T-helper 2 cell treated with Interferon-gamma antibody and Interleukin-4, amounts not matched to agents 5 μg/mL and 100 μg/mL, for 36 hours (primary cell): ENCODE measurements around the gene SPRR2D.
"Not testable (repeated sequence)": the region's sequence is repeated elsewhere in the genome, so short reads cannot be mapped to it uniquely, and the experiment has no call there.

Experiments
- DNase-seq: peaks from one replicate; pipeline ENCODE4 v3.0.0; 2021; ENCODE audit warnings: low spot score
- H3K27ac Mint-ChIP-seq: one replicate; pipeline ENCODE4 v1.8.0; 2021; ENCODE audit warnings: mild to moderate bottlenecking, mixed read lengths
- H3K27me3 Mint-ChIP-seq: one replicate; pipeline ENCODE4 v1.8.0; 2021; ENCODE audit warnings: low read depth, mixed read lengths
- H3K36me3 Mint-ChIP-seq: one replicate; pipeline ENCODE4 v1.8.0; 2021; ENCODE audit warnings: low read depth, mixed read lengths
- H3K4me1 Mint-ChIP-seq: one replicate; pipeline ENCODE4 v1.8.0; 2021; ENCODE audit warnings: low read depth, mixed read lengths
- H3K4me3 Mint-ChIP-seq: one replicate; pipeline ENCODE4 v1.8.0; 2022; ENCODE audit warnings: mild to moderate bottlenecking, moderate library complexity, mixed read lengths
- H3K9me3 Mint-ChIP-seq: one replicate; pipeline ENCODE4 v1.8.0; 2021; ENCODE audit warnings: mixed read lengths

Gene SPRR2D

DNA sequence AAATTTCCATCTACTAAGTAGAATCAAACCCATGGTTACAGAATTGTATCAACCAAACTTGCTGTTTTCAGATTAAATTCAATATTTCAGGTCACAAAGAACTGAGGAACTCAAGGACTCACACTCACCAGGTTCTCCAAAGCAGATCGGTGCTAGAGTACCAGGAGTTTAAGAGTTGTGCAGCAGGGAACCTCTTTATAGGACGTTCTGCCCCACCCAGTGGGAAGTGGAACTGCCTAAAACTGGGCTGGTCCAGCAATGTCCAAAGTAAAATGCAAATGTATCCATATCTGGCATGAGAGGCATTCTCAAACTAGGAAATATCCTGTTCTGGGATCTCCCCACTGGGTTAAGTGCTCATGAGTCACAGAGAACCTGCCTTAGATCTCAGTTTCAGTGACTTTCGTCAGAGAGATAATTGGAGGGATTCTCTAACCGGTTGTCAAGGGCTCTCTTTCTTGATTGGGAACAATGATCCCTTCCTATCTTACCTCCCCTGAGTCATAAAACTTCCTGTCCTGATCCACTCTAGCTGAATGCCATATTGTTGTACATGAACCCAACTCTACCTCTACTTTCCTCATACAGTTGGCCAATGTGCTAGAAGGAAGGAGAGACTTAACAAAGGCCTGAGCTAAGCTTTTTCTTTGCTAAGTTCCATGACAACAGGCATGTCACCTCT, at the start of gene SPRR2D:
TSS of gene SPRR2D (minus strand) at position 171 of the 682 bp plus-strand sequence. CDS start 774 bp downstream, outside the sequence.
- H3K4me3 Mint-ChIP-seq = no peak within 1 kb of the TSS
- DNase-seq = no peak
- no peaks in the 10 kb centered on the region for H3K36me3 Mint-ChIP-seq
- no peaks in the 10 kb centered on the region for H3K4me1 Mint-ChIP-seq
- H3K27me3 Mint-ChIP-seq = peaks cover 9% of the 10 kb centered on the region
- H3K9me3 Mint-ChIP-seq = no peaks in the 10 kb centered on the region
- no peak within 1 kb of the TSS for H3K27ac Mint-ChIP-seq

DNA sequence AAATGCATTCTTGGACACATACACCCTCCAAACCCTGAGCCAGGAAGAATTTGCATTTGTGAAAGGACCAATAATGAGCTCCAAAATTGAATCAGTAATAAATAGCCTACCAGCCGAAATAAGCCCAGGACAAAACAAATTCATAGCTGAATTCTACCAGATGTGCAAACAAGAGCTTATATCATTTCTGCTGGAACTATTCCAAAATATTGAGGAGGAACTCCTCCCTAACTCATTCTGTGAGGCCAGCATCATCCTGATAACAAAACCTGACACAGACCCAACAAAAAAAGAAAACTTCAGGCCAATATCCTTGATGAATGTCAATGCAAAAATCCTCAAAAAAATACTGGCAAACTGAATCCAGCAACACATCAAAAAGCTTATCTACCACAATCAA, 46.7 kb upstream of the SPRR2D start:
- Mint-ChIP-seq H3K27me3 (peaks cover 2% of the 10 kb centered on the region), H3K9me3 (no peaks in the 10 kb centered on the region), H3K27ac (no peak overlapping the region), H3K4me3 (no peak overlapping the region), H3K36me3 (no peaks in the 10 kb centered on the region), H3K4me1 (no peaks in the 10 kb centered on the region)
- DNase-seq = no peak

- no peak overlapping the region for H3K27ac Mint-ChIP-seq
- DNase-seq = no peak
- H3K9me3 Mint-ChIP-seq = no peaks in the 10 kb centered on the region
- no peaks in the 10 kb centered on the region for H3K27me3 Mint-ChIP-seq
- H3K4me3 Mint-ChIP-seq = no peak overlapping the region
- H3K4me1 Mint-ChIP-seq = no peaks in the 10 kb centered on the region
- no peaks in the 10 kb centered on the region for H3K36me3 Mint-ChIP-seq
These were observed 40.8 kb upstream of the SPRR2D start for GRCh38 chr1:153081736-153082135.

- DNase-seq = no peak
- Mint-ChIP-seq H3K4me3 (no peak overlapping the region), H3K27me3 (peaks cover 4% of the 10 kb centered on the region), H3K36me3 (no peaks in the 10 kb centered on the region), H3K9me3 (no peaks in the 10 kb centered on the region), H3K27ac (no peak overlapping the region), H3K4me1 (no peaks in the 10 kb centered on the region)
These were observed 32.1 kb upstream of the SPRR2D start for GRCh38 chr1:153072806-153073726.

DNA sequence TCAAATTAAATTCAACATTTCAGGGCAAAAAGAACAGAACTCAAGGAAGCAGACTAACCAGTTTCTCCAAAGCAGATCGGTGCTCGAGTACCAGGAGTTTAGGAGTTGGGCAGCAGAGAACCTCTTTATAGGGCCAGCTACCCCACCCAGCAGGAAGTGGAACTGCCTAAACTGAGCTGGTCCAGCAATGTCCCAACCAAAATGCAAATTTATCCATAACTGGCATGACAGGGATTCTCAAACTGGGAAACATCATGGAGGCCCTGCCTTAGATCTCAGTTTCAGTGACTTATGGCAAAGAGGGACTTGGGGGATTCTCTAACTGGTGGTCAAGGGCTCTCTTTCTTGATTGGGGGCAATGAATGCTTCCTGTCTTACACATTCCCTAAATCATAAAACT, 30.6 kb upstream of the SPRR2D start, which contains the start of gene SPRR2B:
TSS of gene SPRR2B (minus strand) at position 101 of the 400 bp plus-strand sequence. CDS start 772 bp downstream, outside the sequence.
- H3K27me3 Mint-ChIP-seq = peaks cover 4% of the 10 kb centered on the region
- no peak for DNase-seq
- H3K4me3 Mint-ChIP-seq = no peak within 1 kb of the TSS
- H3K27ac Mint-ChIP-seq = no peak within 1 kb of the TSS
- no peaks in the 10 kb centered on the region for H3K4me1 Mint-ChIP-seq
- no peaks in the 10 kb centered on the region for H3K9me3 Mint-ChIP-seq
- no peaks in the 10 kb centered on the region for H3K36me3 Mint-ChIP-seq

DNA sequence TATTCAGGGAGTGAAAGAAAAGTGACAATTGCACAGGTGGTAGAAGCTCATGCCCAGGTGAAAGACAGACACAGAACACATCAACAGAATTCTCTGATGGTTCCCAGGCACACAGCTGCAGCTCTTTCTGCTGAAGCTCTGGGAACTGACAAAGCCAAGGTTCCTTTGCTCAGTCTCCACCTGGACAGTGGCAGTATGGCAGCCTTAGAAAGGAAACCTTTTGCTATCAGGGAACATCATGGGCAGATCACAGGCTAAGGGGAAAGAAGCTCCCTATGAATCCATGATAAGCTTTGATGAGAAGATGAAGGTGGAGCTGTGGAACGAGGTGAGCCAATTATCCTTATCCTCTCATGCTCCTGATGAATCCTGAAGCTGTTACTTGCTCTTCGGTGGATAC, 29.3 kb upstream of the SPRR2D start:
- Mint-ChIP-seq H3K9me3 (no peaks in the 10 kb centered on the region), H3K27me3 (peaks cover 8% of the 10 kb centered on the region), H3K36me3 (no peaks in the 10 kb centered on the region), H3K4me3 (no peak overlapping the region), H3K4me1 (no peaks in the 10 kb centered on the region), H3K27ac (no peak overlapping the region)
- DNase-seq = no peak

DNA sequence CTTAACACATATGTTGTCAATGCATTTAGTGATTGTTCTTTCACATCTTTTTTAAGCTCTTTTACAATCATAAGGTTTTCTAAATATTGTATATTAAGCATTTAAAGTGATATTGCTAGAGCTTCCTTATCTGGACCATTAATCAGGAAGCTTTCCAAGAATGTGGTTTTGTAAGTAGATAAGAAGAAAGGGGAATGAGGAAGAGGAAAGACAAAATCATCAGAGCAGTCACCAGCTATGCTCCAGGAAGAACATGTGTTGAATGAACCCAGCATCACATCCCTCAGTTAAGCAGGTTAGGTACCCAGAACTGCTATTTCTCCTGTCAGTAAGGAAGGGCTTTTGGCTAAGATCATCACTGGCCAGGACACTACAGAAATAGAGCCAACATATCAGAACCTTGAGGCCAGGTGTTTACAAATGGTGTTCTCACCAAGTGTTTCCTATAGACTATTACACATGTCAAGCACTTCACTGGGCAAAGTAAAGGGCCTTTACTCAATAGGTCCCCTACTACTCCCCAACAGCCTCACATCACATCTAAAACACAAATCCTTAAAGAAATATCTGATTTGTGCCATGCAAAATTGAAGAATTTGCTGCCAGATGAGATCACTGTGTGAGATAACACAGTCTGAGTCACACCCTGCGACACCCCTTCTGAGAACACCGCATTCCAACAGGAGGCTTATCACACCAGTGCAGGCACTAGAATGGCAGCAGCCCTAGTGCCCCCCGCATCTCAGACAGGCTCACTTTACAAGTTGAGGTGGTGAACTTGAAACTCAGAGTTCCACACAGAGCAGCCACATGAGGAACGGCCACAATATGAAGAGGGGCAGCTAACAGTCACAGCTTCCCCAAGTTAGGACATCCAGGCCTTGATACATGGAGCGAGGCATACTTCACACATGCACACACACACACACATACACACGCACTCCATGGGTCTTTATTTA, 18.2 kb upstream of the SPRR2D start:
- Mint-ChIP-seq H3K9me3 (no peaks in the 10 kb centered on the region), H3K27me3 (peaks cover 9% of the 10 kb centered on the region), H3K4me1 (no peaks in the 10 kb centered on the region), H3K27ac (no peak overlapping the region), H3K36me3 (no peaks in the 10 kb centered on the region), H3K4me3 (no peak overlapping the region)
- DNase-seq = no peak

DNA sequence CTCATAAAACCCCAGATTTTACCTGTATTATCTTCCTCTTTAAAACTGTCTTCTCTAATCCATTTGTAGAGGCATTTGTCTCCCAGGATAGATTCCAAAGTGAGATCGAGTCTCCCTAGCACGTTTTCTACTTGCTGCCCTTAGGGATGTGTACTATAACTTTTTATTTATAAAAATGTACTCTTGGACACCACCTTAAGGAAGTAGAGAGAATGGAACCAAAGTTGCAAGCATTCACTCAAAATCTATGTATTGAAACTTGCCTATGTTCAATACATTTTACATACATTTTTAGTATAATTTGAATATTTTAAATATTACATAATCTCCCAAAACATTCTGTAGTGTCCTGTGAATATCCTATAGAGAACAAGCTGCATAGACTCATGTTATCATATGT, 17.2 kb upstream of the SPRR2D start:
- Mint-ChIP-seq H3K36me3 (no peaks in the 10 kb centered on the region), H3K4me3 (no peak overlapping the region), H3K4me1 (no peaks in the 10 kb centered on the region), H3K27me3 (peaks cover 8% of the 10 kb centered on the region), H3K27ac (no peak overlapping the region), H3K9me3 (no peaks in the 10 kb centered on the region)
- no peak for DNase-seq

DNA sequence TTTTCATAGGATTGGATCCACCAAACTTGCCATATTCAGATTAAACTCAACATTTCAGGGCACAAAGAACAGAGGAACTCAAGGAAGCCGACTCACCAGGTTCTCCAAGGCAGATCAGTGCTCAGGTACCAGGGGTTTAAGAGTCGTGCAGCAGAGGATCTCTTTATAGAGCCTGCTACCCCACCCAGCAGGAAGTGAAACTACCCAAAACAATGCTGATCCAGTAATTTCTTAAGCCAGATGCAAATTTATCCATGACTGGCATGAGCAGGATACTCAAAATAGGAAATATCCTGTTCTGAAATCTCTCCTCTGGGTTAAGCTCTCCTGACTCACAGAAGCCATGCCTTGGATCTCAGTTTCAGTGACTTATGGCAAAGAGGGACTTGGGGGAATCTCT, 16.5 kb upstream of the SPRR2D start, which contains the start of gene SPRR2A:
TSS of gene SPRR2A (minus strand) at position 138 of the 400 bp plus-strand sequence. CDS start 777 bp downstream, outside the sequence.
- H3K27ac Mint-ChIP-seq = no peak within 1 kb of the TSS
- H3K9me3 Mint-ChIP-seq = no peaks in the 10 kb centered on the region
- H3K36me3 Mint-ChIP-seq = no peaks in the 10 kb centered on the region
- peaks cover 11% of the 10 kb centered on the region for H3K27me3 Mint-ChIP-seq
- H3K4me3 Mint-ChIP-seq = no peak within 1 kb of the TSS
- no peak for DNase-seq
- no peaks in the 10 kb centered on the region for H3K4me1 Mint-ChIP-seq

- not testable (repeated sequence) for H3K4me3 Mint-ChIP-seq, H3K4me1 Mint-ChIP-seq, H3K9me3 Mint-ChIP-seq, DNase-seq, H3K27ac Mint-ChIP-seq, H3K36me3 Mint-ChIP-seq, H3K27me3 Mint-ChIP-seq
These were observed 15.2 kb upstream of the SPRR2D start for GRCh38 chr1:153056111-153056510.

DNA sequence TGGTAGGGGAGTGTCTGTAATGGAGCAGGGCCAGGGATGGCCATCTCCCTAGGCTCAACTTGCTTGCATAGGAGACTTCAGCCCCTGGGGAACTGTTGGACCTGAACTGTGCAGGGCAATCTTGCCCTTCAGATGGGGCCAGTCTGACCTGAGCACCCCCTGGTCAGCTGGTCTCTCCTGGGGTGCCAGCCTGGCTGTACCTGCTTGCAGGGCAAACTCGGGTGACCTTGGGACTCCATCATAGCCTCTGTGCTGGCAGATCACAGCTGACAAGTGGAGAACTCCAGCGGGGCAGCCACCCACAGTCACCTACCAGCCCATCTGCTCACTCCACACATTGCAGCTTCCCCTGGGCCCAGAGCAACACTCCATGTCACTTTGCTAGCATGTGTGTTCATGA, 8.3 kb upstream of the SPRR2D start:
- Mint-ChIP-seq H3K4me3 (no peak overlapping the region), H3K9me3 (no peaks in the 10 kb centered on the region), H3K36me3 (no peaks in the 10 kb centered on the region), H3K27me3 (peaks cover 9% of the 10 kb centered on the region), H3K4me1 (no peaks in the 10 kb centered on the region), H3K27ac (no peak overlapping the region)
- no peak for DNase-seq

DNA sequence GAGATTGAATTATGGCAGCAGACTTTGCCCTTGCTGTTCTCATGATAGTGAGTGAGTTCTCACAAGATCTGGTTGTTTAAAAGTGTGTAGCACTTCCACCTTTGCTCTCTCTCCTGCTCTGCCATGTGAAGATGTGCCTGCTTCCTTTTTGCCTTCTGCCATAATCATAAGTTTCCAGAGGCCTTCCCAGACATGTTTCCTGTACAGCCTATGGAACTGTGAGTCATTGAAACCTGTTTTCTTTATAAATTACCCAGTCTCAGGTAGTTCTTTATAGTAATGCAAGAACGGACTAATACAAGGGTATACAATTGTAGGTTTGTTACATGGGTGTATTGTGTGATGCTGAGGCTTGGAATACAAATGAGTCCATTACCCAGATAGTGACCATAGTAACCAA, 5.7 kb downstream of the SPRR2D start:
- no peak for DNase-seq
- Mint-ChIP-seq H3K36me3 (no peaks in the 10 kb centered on the region), H3K27me3 (peaks cover 2% of the 10 kb centered on the region), H3K4me3 (no peak overlapping the region), H3K4me1 (no peaks in the 10 kb centered on the region), H3K9me3 (no peaks in the 10 kb centered on the region), H3K27ac (no peak overlapping the region)

DNA sequence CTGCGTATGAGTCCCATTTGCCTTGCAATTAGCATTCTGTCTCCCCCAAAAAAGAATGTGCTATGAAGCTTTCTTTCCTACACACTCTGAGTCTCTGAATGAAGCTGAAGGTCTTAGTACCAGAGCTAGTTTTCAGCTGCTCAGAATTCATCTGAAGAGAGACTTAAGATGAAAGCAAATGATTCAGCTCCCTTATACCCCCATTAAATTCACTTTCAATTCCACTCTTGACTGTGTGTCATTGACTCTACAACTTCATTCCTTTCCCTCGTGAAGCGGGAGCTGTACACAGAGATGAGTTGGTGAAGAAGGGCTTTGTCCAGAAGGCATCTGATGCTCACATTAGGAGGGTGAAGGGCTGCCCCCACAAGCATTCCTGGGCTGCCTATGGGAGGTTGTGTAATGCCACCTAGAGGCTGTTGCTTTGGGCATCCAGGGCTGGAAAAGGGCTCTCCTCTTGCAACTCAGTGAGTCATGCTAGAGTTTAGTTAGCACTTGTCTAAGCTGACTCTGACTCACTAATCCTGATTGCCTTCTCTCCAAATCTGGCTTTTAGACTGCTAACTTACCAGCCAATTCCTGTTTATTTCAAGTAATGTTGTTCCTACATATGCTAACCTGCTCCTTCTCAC, 8.1 kb downstream of the SPRR2D start:
- DNase-seq = no peak
- H3K9me3 Mint-ChIP-seq = no peaks in the 10 kb centered on the region
- H3K27ac Mint-ChIP-seq = no peak overlapping the region

More for the DNA sequence above, 8.1 kb downstream of the SPRR2D start:
- H3K4me3 Mint-ChIP-seq = no peak overlapping the region
- no peaks in the 10 kb centered on the region for H3K4me1 Mint-ChIP-seq
- H3K36me3 Mint-ChIP-seq = no peaks in the 10 kb centered on the region
- peaks cover 2% of the 10 kb centered on the region for H3K27me3 Mint-ChIP-seq
